WTC11 (cell line): Measurements from ENCODE around the gene HINFP.

Experiments
- OVOL2 ChIP-seq: fragments of 250-450 bp; sonication (Bioruptor Pico); IDR thresholded peaks from 2 replicates; pipeline ENCODE4 v1.9.0; 2021; ENCODE audit warnings: mild to moderate bottlenecking, borderline replicate concordance
- TEAD4 ChIP-seq: sonication (generic); formaldehyde crosslinking; IDR thresholded peaks from 2 replicates; pipeline ENCODE4 v1.8.0; 2022; ENCODE audit warnings: mild to moderate bottlenecking, missing genetic modification reagents
- ZNF138 ChIP-seq: sonication (generic); formaldehyde crosslinking; conservative IDR thresholded peaks from 2 replicates; pipeline ENCODE4 v1.8.1; 2022; ENCODE audit warnings: mild to moderate bottlenecking, moderate library complexity, missing genetic modification reagents
- ZNF219 ChIP-seq: sonication (generic); formaldehyde crosslinking; IDR thresholded peaks from 2 replicates; pipeline ENCODE4 v1.8.0; 2023; ENCODE audit warnings: missing genetic modification reagents, mild to moderate bottlenecking, borderline replicate concordance
- TF ChIP-seq, protein P1 (sequence below): fragments of 200-600 bp; IDR thresholded peaks from 2 replicates; pipeline ENCODE4 v1.8.0; 2022; ENCODE audit warnings: antibody characterized with exemption
- TF ChIP-seq, protein P2 (sequence below): sonication (generic); formaldehyde crosslinking; IDR thresholded peaks from 2 replicates; pipeline ENCODE4 v1.8.0; 2022; ENCODE audit warnings: missing genetic modification reagents
- TF ChIP-seq, protein P3 (sequence below): sonication (generic); formaldehyde crosslinking; IDR thresholded peaks from 2 replicates; pipeline ENCODE4 v1.8.0; 2022; ENCODE audit warnings: mild to moderate bottlenecking, missing genetic modification reagents
- TF ChIP-seq, protein P4 (sequence below): sonication (generic); formaldehyde crosslinking; IDR thresholded peaks from 2 replicates; pipeline ENCODE4 v1.8.1; 2022; ENCODE audit warnings: low read depth, missing genetic modification reagents, borderline replicate concordance

DNA sequence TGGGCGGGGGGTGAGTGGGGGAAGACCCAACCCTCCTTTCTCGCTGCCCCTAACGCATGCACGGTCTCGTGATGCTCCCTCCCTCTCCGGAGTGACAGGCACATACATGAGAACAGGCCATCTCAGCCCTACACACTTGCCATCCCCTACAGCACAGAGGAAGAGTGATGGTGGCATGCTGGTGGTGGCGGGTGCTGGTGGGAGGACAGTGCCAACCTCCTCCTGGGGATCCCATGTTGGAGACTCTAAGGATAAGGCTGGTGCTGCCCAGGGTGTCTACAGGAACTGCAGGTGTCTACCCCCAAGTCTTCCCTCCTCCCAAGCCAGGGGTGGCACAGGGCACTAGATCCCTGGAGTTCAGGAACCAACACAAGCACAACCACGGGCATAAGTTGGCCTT is 40.5 kb downstream of the HINFP start:
- TF ChIP-seq, protein P1, sequence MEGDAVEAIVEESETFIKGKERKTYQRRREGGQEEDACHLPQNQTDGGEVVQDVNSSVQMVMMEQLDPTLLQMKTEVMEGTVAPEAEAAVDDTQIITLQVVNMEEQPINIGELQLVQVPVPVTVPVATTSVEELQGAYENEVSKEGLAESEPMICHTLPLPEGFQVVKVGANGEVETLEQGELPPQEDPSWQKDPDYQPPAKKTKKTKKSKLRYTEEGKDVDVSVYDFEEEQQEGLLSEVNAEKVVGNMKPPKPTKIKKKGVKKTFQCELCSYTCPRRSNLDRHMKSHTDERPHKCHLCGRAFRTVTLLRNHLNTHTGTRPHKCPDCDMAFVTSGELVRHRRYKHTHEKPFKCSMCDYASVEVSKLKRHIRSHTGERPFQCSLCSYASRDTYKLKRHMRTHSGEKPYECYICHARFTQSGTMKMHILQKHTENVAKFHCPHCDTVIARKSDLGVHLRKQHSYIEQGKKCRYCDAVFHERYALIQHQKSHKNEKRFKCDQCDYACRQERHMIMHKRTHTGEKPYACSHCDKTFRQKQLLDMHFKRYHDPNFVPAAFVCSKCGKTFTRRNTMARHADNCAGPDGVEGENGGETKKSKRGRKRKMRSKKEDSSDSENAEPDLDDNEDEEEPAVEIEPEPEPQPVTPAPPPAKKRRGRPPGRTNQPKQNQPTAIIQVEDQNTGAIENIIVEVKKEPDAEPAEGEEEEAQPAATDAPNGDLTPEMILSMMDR, result no peak
- TF ChIP-seq TEAD4 (CRISPR knock-in tag) (no peak), OVOL2 (CRISPR knock-in tag) (no peak), ZNF219 (no peak), ZNF138 (no peak)
- TF ChIP-seq, protein P2, sequence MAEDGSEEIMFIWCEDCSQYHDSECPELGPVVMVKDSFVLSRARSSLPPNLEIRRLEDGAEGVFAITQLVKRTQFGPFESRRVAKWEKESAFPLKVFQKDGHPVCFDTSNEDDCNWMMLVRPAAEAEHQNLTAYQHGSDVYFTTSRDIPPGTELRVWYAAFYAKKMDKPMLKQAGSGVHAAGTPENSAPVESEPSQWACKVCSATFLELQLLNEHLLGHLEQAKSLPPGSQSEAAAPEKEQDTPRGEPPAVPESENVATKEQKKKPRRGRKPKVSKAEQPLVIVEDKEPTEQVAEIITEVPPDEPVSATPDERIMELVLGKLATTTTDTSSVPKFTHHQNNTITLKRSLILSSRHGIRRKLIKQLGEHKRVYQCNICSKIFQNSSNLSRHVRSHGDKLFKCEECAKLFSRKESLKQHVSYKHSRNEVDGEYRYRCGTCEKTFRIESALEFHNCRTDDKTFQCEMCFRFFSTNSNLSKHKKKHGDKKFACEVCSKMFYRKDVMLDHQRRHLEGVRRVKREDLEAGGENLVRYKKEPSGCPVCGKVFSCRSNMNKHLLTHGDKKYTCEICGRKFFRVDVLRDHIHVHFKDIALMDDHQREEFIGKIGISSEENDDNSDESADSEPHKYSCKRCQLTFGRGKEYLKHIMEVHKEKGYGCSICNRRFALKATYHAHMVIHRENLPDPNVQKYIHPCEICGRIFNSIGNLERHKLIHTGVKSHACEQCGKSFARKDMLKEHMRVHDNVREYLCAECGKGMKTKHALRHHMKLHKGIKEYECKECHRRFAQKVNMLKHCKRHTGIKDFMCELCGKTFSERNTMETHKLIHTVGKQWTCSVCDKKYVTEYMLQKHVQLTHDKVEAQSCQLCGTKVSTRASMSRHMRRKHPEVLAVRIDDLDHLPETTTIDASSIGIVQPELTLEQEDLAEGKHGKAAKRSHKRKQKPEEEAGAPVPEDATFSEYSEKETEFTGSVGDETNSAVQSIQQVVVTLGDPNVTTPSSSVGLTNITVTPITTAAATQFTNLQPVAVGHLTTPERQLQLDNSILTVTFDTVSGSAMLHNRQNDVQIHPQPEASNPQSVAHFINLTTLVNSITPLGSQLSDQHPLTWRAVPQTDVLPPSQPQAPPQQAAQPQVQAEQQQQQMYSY, result no peak
- TF ChIP-seq, protein P3, sequence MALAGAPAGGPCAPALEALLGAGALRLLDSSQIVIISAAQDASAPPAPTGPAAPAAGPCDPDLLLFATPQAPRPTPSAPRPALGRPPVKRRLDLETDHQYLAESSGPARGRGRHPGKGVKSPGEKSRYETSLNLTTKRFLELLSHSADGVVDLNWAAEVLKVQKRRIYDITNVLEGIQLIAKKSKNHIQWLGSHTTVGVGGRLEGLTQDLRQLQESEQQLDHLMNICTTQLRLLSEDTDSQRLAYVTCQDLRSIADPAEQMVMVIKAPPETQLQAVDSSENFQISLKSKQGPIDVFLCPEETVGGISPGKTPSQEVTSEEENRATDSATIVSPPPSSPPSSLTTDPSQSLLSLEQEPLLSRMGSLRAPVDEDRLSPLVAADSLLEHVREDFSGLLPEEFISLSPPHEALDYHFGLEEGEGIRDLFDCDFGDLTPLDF (CRISPR knock-in tag), result no peak
- TF ChIP-seq, protein P4, sequence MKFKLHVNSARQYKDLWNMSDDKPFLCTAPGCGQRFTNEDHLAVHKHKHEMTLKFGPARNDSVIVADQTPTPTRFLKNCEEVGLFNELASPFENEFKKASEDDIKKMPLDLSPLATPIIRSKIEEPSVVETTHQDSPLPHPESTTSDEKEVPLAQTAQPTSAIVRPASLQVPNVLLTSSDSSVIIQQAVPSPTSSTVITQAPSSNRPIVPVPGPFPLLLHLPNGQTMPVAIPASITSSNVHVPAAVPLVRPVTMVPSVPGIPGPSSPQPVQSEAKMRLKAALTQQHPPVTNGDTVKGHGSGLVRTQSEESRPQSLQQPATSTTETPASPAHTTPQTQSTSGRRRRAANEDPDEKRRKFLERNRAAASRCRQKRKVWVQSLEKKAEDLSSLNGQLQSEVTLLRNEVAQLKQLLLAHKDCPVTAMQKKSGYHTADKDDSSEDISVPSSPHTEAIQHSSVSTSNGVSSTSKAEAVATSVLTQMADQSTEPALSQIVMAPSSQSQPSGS (CRISPR knock-in tag), result no peak
